Thoracic aorta (tissue), 2 donors: Measurements from ENCODE around the gene CADPS. TPM values are rescaled to one million over a fixed set of nuclear protein-coding genes. Genes with fewer than 3 reads are reported as not detected.

Experiments used
- ATAC-seq: fragments of 150-250 bp; one replicate; pipeline ENCODE4 v1.8.0; 2017; ENCODE audit warnings: low read depth; ENCODE audit not compliant: insufficient number of reproducible peaks, low FRiP score
- DNase-seq: peaks from one replicate; pipeline ENCODE4 v3.0.0-alpha.2; 2020; ENCODE audit warnings: low spot score
- H3K27ac ChIP-seq, 2 donors: fragments of 200-600 bp; sonication (generic); 1 replicate in 1 of 2; 2 replicates in 1 of 2; pipeline ENCODE4 v1.5.1; 2016; ENCODE audit warnings: mild to moderate bottlenecking in 2 of 2, moderate library complexity in 2 of 2
- H3K27me3 ChIP-seq: fragments of 200-600 bp; sonication (generic); replicated peaks from 2 replicates; pipeline ENCODE4 v1.6.0; 2016; ENCODE audit warnings: mild to moderate bottlenecking; ENCODE audit not compliant: insufficient read depth
- H3K36me3 ChIP-seq: fragments of 200-600 bp; sonication (generic); one replicate; pipeline ENCODE4 v1.5.1; 2016
- H3K4me1 ChIP-seq, 2 donors: fragments of 200-600 bp; sonication (generic); 1 replicate in 1 of 2; 2 replicates in 1 of 2; pipeline versions ENCODE4 v1.5.1 to v1.6.0; 2016; ENCODE audit warnings: low read depth in 2 of 2, mild to moderate bottlenecking in 1 of 2; ENCODE audit not compliant: control insufficient read depth in 1 of 2
- H3K4me3 ChIP-seq: fragments of 200-600 bp; sonication (generic); 2 replicates; pipeline ENCODE4 v1.5.1; 2016; ENCODE audit warnings: mild to moderate bottlenecking
- H3K9me3 ChIP-seq: fragments of 200-600 bp; sonication (generic); 2 replicates; pipeline ENCODE4 v1.5.1; 2016
- total RNA-seq, 2 donors: library from RNA; depleted of rRNA; stranded (reverse); fragments of >200 nt; gene quantifications; one replicate each; pipeline versions ENCODE4 v1.1.0 to v1.2.3, GENCODE V29; 2016
- TF ChIP-seq, protein P1 (sequence below): fragments of 200-600 bp; sonication (generic); IDR thresholded peaks from one replicate; pipeline ENCODE4 v1.5.1; 2019; ENCODE audit warnings: antibody characterized with exemption

Gene CADPS
- total RNA-seq, 2 donors from 2014 or later, result 0.14 to 7.2 TPM

DNA sequence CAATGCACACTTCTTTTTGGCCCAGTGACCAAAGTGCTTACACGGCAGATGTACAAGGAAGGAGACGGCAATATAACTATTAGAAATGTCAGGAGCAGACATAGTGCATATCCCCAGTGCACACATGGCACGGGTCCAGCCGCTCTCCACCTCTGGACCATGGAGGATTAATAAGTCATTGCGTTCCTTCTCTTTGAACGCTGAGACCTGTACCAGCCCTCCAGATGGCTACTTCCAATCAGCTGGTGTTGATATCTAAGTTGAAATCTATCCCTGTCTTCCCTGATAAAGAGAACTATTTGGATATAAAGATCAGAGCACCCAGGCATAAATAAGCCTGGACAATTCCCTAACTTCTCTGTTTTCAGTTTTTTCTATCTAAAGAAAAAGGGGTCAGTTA is 212.5 kb downstream of the CADPS start:
- no peak overlapping the region for H3K27ac ChIP-seq
- H3K9me3 ChIP-seq, result no peaks in the 10 kb centered on the region
- TF ChIP-seq, protein P1, sequence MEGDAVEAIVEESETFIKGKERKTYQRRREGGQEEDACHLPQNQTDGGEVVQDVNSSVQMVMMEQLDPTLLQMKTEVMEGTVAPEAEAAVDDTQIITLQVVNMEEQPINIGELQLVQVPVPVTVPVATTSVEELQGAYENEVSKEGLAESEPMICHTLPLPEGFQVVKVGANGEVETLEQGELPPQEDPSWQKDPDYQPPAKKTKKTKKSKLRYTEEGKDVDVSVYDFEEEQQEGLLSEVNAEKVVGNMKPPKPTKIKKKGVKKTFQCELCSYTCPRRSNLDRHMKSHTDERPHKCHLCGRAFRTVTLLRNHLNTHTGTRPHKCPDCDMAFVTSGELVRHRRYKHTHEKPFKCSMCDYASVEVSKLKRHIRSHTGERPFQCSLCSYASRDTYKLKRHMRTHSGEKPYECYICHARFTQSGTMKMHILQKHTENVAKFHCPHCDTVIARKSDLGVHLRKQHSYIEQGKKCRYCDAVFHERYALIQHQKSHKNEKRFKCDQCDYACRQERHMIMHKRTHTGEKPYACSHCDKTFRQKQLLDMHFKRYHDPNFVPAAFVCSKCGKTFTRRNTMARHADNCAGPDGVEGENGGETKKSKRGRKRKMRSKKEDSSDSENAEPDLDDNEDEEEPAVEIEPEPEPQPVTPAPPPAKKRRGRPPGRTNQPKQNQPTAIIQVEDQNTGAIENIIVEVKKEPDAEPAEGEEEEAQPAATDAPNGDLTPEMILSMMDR, result no peak
- H3K36me3 ChIP-seq, result no peaks in the 10 kb centered on the region
- ATAC-seq, result no peak
- no peaks in the 10 kb centered on the region for H3K4me1 ChIP-seq
- DNase-seq, result no peak
- H3K4me3 ChIP-seq, result no peak overlapping the region
- H3K27me3 ChIP-seq, result no peaks in the 10 kb centered on the region

DNA sequence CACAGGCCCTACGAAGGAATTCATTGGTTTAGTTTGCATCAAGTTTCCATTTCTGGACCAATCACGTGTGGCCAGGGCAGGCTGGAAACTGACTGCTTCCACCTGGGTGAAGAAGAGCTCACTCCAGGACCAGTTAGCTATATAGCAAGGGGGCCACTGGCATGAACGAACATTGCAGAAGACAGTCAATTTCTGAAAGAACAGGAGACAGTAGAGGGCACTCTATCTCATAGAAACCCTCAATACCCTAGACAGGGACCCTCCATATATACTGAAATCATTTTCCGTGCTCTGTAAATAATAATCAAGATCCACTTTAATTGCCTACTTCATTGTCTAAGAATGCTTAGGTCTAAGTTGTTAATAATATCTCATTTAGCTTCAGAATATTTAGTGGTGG is 215.6 kb downstream of the CADPS start:
- ATAC-seq (no peak), DNase-seq (no peak)
- TF ChIP-seq, protein P1, result no peak
- no peaks in the 10 kb centered on the region for H3K36me3 ChIP-seq
- H3K4me1 ChIP-seq, result no peaks in the 10 kb centered on the region
- no peaks in the 10 kb centered on the region for H3K9me3 ChIP-seq
- H3K27ac ChIP-seq, result no peak overlapping the region
- no peaks in the 10 kb centered on the region for H3K27me3 ChIP-seq
- no peak overlapping the region for H3K4me3 ChIP-seq

DNA sequence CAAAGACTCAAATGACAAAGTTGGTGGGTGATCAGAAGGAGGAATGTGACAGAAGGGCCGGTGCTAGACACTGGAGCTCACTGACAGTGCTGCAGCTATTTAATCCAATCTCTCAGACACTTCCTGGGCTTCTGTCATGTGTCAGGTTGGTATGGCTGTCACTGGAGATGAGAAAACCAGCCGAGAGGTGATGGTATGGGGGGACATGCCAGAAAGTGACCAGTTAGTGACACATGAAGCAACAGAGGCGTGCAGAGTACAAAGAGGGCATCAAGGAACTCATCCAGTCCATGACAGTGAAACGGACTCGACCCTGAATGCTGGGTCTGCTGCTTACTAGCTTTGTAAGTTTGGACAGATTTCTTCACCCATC is 219.5 kb downstream of the CADPS start:
- Histone ChIP-seq H3K36me3 (no peaks in the 10 kb centered on the region), H3K9me3 (no peaks in the 10 kb centered on the region), H3K4me3 (no peak overlapping the region), H3K27ac (no peak overlapping the region), H3K4me1 (no peaks in the 10 kb centered on the region), H3K27me3 (no peaks in the 10 kb centered on the region)
- TF ChIP-seq, protein P1, result no peak
- DNase-seq (no peak), ATAC-seq (no peak)

DNA sequence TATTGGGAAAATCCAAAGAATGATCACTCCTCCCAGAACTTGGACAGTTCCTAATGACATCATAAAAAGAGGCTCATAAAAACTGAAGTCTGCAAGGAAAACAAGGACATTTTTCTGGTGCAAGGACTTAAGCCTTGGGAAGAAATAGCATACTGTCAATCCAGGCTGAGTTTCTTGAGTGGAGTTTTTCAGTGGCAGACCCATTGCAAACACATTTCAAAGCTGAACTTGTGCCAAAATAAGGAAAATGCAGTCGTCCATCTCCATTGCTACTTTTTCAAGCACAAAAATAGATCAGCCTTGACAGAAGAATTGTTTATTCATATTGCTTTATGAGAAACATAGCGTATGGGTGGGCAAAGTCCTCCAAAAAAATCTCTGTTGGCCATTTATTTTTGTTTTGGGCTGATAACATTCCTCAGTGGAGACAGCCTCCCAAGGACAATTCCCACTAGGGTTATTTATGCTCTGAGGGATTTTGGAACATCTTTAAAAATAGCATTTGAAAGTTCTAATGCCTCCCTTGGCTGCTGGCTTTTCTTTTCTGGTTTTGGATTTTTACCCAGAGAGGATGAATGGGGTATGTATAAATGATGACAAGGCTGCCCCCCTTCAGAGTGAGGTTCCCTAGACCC is 220.0 kb downstream of the CADPS start:
- no peak for ATAC-seq
- no peak for DNase-seq
- TF ChIP-seq, protein P1, result no peak
- Histone ChIP-seq H3K27ac (no peak overlapping the region), H3K36me3 (no peaks in the 10 kb centered on the region), H3K4me3 (no peak overlapping the region), H3K4me1 (no peaks in the 10 kb centered on the region), H3K27me3 (no peaks in the 10 kb centered on the region), H3K9me3 (no peaks in the 10 kb centered on the region)

DNA sequence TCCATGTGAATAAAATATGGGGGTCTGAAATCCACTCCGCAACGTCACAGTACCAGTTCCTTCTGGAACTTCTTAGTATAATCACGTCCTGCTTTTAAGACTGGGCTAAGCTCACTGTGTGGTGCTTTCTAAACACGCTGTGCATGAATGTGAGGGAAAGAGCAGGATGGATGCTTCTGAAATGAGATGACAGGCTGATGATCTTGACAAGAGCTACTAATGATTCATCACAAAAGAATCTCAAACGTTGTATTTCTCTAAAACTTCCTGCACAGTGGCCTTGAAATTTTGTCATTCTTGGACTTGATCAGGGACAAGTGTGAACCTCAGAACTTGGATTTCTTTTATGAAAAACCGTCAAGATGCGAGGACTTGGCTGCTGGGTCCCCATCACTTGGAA is 221.4 kb downstream of the CADPS start:
- Histone ChIP-seq H3K4me1 (no peaks in the 10 kb centered on the region), H3K4me3 (no peak overlapping the region), H3K27me3 (no peaks in the 10 kb centered on the region), H3K27ac (no peak overlapping the region), H3K9me3 (no peaks in the 10 kb centered on the region), H3K36me3 (no peaks in the 10 kb centered on the region)
- TF ChIP-seq, protein P1, result no peak
- DNase-seq (no peak), ATAC-seq (no peak)
